GM23338 (cell line): ENCODE measurements around the gene SIDT2. TPM values are rescaled to one million over a fixed set of nuclear protein-coding genes. Genes with fewer than 3 reads are reported as not detected.
"Not testable (repeated sequence)": the region's sequence is repeated elsewhere in the genome, so short reads cannot be mapped to it uniquely, and the experiment has no call there.

Experiments
- ATAC-seq: fragments of 200-7000 bp; cut with Tn5 transposase; 3 replicates; pipeline ENCODE4 v1.9.1; 2020
- DNase-seq: peaks from one replicate; pipeline ENCODE4 v3.0.0-alpha.2; 2015; ENCODE audit warnings: low spot score
- H2AFZ ChIP-seq: fragments of 200-600 bp; sonication (generic); 2 replicates; pipeline ENCODE4 v1.8.0; 2016; ENCODE audit warnings: antibody characterized with exemption, mild to moderate bottlenecking, moderate library complexity
- H3F3A ChIP-seq: fragments of 200-600 bp; sonication (generic); replicated peaks from 2 replicates; pipeline ENCODE4 v1.8.0; 2017; ENCODE audit warnings: antibody characterized with exemption, mixed run types, low read depth
- H3K27ac ChIP-seq: fragments of 200-600 bp; sonication (generic); 2 replicates; pipeline ENCODE4 v1.6.1; 2016; ENCODE audit warnings: low read depth
- H3K27me3 ChIP-seq: fragments of 200-600 bp; sonication (generic); 2 replicates; pipeline ENCODE4 v1.8.0; 2016; ENCODE audit warnings: mild to moderate bottlenecking, mixed run types, moderate library complexity; ENCODE audit not compliant: insufficient read depth
- H3K36me3 ChIP-seq: fragments of 200-600 bp; sonication (generic); 2 replicates; pipeline ENCODE4 v1.8.0; 2016; ENCODE audit warnings: mild to moderate bottlenecking; ENCODE audit not compliant: insufficient read depth
- H3K4me1 ChIP-seq: fragments of 200-600 bp; sonication (generic); 2 replicates; pipeline ENCODE4 v1.8.0; 2016; ENCODE audit warnings: mild to moderate bottlenecking, moderate library complexity; ENCODE audit not compliant: insufficient read depth
- H3K4me2 ChIP-seq: fragments of 200-600 bp; sonication (generic); 2 replicates; pipeline ENCODE4 v1.7.1; 2017; ENCODE audit warnings: mixed run types
- H3K4me3 ChIP-seq: fragments of 200-600 bp; sonication (generic); 2 replicates; pipeline ENCODE4 v1.6.1; 2016; ENCODE audit warnings: mixed run types
- H3K79me2 ChIP-seq: fragments of 200-600 bp; sonication (generic); replicated peaks from 2 replicates; pipeline ENCODE4 v1.8.0; 2017; ENCODE audit warnings: mild to moderate bottlenecking; ENCODE audit not compliant: insufficient read depth
- H3K9me2 ChIP-seq: fragments of 200-600 bp; sonication (generic); 2 replicates; pipeline ENCODE4 v1.8.0; 2017; ENCODE audit not compliant: insufficient read depth
- H4K20me1 ChIP-seq: fragments of 200-600 bp; sonication (generic); replicated peaks from 2 replicates; pipeline ENCODE4 v1.8.0; 2017; ENCODE audit warnings: mild to moderate bottlenecking; ENCODE audit not compliant: insufficient read depth
- H3K27ac Mint-ChIP-seq: 2 replicates; pipeline ENCODE4 v1.8.0; 2020; ENCODE audit warnings: inconsistent platforms, mild to moderate bottlenecking, moderate library complexity, mixed read lengths
- H3K27me3 Mint-ChIP-seq: 3 replicates; pipeline ENCODE4 v1.8.0; 2022; ENCODE audit warnings: low read depth, mild to moderate bottlenecking, moderate library complexity, mixed read lengths, inconsistent platforms; ENCODE audit not compliant: insufficient read depth, poor library complexity
- H3K36me3 Mint-ChIP-seq: 3 replicates; pipeline ENCODE4 v1.8.0; 2021; ENCODE audit warnings: low read depth, mild to moderate bottlenecking, inconsistent platforms, moderate library complexity, mixed read lengths
- H3K4me1 Mint-ChIP-seq: 3 replicates; pipeline ENCODE4 v1.8.0; 2020; ENCODE audit warnings: mild to moderate bottlenecking, inconsistent platforms, mixed read lengths
- H3K4me3 Mint-ChIP-seq: 3 replicates; pipeline ENCODE4 v1.8.0; 2021; ENCODE audit warnings: moderate library complexity, mild to moderate bottlenecking, inconsistent platforms, mixed read lengths
- H3K9me3 Mint-ChIP-seq: 3 replicates; pipeline ENCODE4 v1.8.0; 2020; ENCODE audit warnings: moderate library complexity, mild to moderate bottlenecking, inconsistent platforms, mixed read lengths
- CREB1 ChIP-seq: fragments of 250-450 bp; sonication (Bioruptor Pico); IDR thresholded peaks from 2 replicates; pipeline ENCODE4 v1.5.0; 2020; ENCODE audit warnings: low read depth, mild to moderate bottlenecking, moderate library complexity
- CTCF ChIP-seq, 2 experiments: fragments of 200-600 bp in 1 of 2; sonication (generic) in 1 of 2; conservative IDR thresholded peaks; 2 replicates each; pipeline versions ENCODE4 v1.5.1 to v1.6.1; 2016 to 2017; ENCODE audit warnings: antibody characterized with exemption in 2 of 2, low read depth in 2 of 2, mild to moderate bottlenecking in 2 of 2, moderate library complexity in 1 of 2
- ZNF114 ChIP-seq: fragments of 250-450 bp; sonication (Bioruptor Pico); IDR thresholded peaks from 2 replicates; pipeline ENCODE4 v1.5.0; 2020; ENCODE audit warnings: mild to moderate bottlenecking, moderate library complexity
- ZNF331 ChIP-seq: fragments of 250-450 bp; sonication (Bioruptor Pico); IDR thresholded peaks from 2 replicates; pipeline ENCODE4 v1.5.0; 2020; ENCODE audit warnings: low read depth, mild to moderate bottlenecking, moderate library complexity
- ZNF462 ChIP-seq: fragments of 250-450 bp; sonication (Bioruptor Pico); IDR thresholded peaks from 2 replicates; pipeline ENCODE4 v1.5.0; 2020; ENCODE audit warnings: mild to moderate bottlenecking, moderate library complexity
- long read RNA-seq: library from polyadenylated mRNA; unstranded; transcript quantifications from one replicate; pipeline ENCODE4 v2.0.0, GENCODE V29; 2020; ENCODE audit not compliant: unreplicated experiment
- polyA plus RNA-seq: library from polyadenylated mRNA; unstranded; fragments of >200 nt; fragmentation: Nextera tagmentation; extraction: Ambion mirVana; gene quantifications from 2 replicates; pipeline ENCODE4 v1.2.1, GENCODE V29; 2016
- total RNA-seq: library from RNA; depleted of rRNA; stranded (reverse); fragments of >200 nt; shearing (Covaris generic); gene quantifications from 2 replicates; pipeline ENCODE4 v1.2.3, GENCODE V29; 2014; rRNA removed

SIDT2 gene
- total RNA-seq (11.3 and 12.1 TPM in 2 replicates), polyA plus RNA-seq (7.5 and 9.2 TPM in 2 replicates)
- long read RNA-seq, partial matches to known transcripts = 2 of 4 reads
- long read RNA-seq, other reads (novel, unspliced or antisense) = 2 of 4 reads

- Histone ChIP-seq H4K20me1 (no peaks in the 10 kb centered on the region), H3K36me3 (no peaks in the 10 kb centered on the region), H3F3A (peaks cover 28% of the 10 kb centered on the region), H3K27me3 (no peaks in the 10 kb centered on the region), H3K4me2 (peak within 1 kb of the TSS; percentile 97), H2AFZ (peak within 1 kb of the TSS; percentile 69), H3K27ac (peak within 1 kb of the TSS; percentile 95), H3K9me2 (no peaks in the 10 kb centered on the region), H3K79me2 (peaks cover 5% of the 10 kb centered on the region; the same call in 1 of the 2 replicates), H3K4me3 (peak within 1 kb of the TSS; percentile 95), H3K4me1 (peaks cover 25% of the 10 kb centered on the region)
- Mint-ChIP-seq H3K27ac (peak within 1 kb of the TSS; percentile 88), H3K4me1 (peaks cover 26% of the 10 kb centered on the region), H3K27me3 (peaks cover 17% of the 10 kb centered on the region), H3K4me3 (peak within 1 kb of the TSS; percentile 95), H3K9me3 (no peaks in the 10 kb centered on the region), H3K36me3 (peaks cover 2% of the 10 kb centered on the region; the same call in 2 of the 3 replicates)
- ATAC-seq (peak; percentile 86), DNase-seq (peak; percentile 98)
- TF ChIP-seq CREB1 (CRISPR knock-in tag) = peak; percentile 90
- no peak for TF ChIP-seq ZNF114 (CRISPR knock-in tag)
- no peak for TF ChIP-seq CTCF (conservative IDR thresholded peaks at IDR 0.05; ENCODE audit: low read depth in 2 of 2)
Measured at GRCh38 chr11:117178210-117179034, at the start of gene SIDT2. Gene SIDT2, plus strand, starts transcription at chr11:117178743. Its CDS starts 521 bp downstream, at chr11:117179264.

GRCh38 chr11:117130396-117130795 is 48.1 kb upstream of the SIDT2 start:
- H3K36me3 Mint-ChIP-seq, H3K27ac ChIP-seq, ATAC-seq, H3K79me2 ChIP-seq, H3K36me3 ChIP-seq, H4K20me1 ChIP-seq, H3K9me3 Mint-ChIP-seq, H3K9me2 ChIP-seq, H3K27ac Mint-ChIP-seq, H3K4me1 ChIP-seq, H3K27me3 Mint-ChIP-seq, H3F3A ChIP-seq, H3K4me1 Mint-ChIP-seq, DNase-seq, H3K4me3 Mint-ChIP-seq, H2AFZ ChIP-seq, H3K4me2 ChIP-seq, H3K27me3 ChIP-seq, H3K4me3 ChIP-seq: not testable (repeated sequence)

GRCh38 chr11:117130879-117131278 is 47.7 kb upstream of the SIDT2 start:
- Histone ChIP-seq H3K4me1 (no peaks in the 10 kb centered on the region), H2AFZ (no peak overlapping the region), H3K79me2 (no peaks in the 10 kb centered on the region), H3K36me3 (no peaks in the 10 kb centered on the region), H3K27ac (no peak overlapping the region), H3K4me2 (no peak overlapping the region), H4K20me1 (no peaks in the 10 kb centered on the region), H3F3A (no peaks in the 10 kb centered on the region), H3K9me2 (no peaks in the 10 kb centered on the region), H3K4me3 (no peak overlapping the region), H3K27me3 (no peaks in the 10 kb centered on the region)
- DNase-seq (no peak), ATAC-seq (no peak)
- H3K4me3 Mint-ChIP-seq = no peak overlapping the region
- no peak overlapping the region for H3K27ac Mint-ChIP-seq
- no peaks in the 10 kb centered on the region for H3K36me3 Mint-ChIP-seq
- H3K9me3 Mint-ChIP-seq = no peaks in the 10 kb centered on the region
- no peaks in the 10 kb centered on the region for H3K27me3 Mint-ChIP-seq
- no peaks in the 10 kb centered on the region for H3K4me1 Mint-ChIP-seq
- TF ChIP-seq ZNF331 (CRISPR knock-in tag) (no peak), ZNF462 (CRISPR knock-in tag) (no peak)
